Uterus (tissue), 2 donors: ENCODE measurements around the gene NDUFV2.

Source experiments
- POLR2A ChIP-seq, 2 donors: fragments of 450-650 bp; IDR thresholded peaks; one replicate each; pipeline ENCODE4 v1.6.1; 2016; ENCODE audit warnings: antibody characterized with exemption in 2 of 2, mild to moderate bottlenecking in 1 of 2, moderate library complexity in 1 of 2
- TF ChIP-seq, protein P1 (sequence below), 4 experiments: fragments of 200-600 bp in 2 of 4; fragments of 450-650 bp in 2 of 4; sonication (generic) in 2 of 4; IDR thresholded peaks; one replicate each; pipeline ENCODE4 v1.5.1; 2016 to 2019; ENCODE audit warnings: antibody characterized with exemption in 4 of 4, mild to moderate bottlenecking in 2 of 4, moderate library complexity in 1 of 4

- TF ChIP-seq, protein P1, sequence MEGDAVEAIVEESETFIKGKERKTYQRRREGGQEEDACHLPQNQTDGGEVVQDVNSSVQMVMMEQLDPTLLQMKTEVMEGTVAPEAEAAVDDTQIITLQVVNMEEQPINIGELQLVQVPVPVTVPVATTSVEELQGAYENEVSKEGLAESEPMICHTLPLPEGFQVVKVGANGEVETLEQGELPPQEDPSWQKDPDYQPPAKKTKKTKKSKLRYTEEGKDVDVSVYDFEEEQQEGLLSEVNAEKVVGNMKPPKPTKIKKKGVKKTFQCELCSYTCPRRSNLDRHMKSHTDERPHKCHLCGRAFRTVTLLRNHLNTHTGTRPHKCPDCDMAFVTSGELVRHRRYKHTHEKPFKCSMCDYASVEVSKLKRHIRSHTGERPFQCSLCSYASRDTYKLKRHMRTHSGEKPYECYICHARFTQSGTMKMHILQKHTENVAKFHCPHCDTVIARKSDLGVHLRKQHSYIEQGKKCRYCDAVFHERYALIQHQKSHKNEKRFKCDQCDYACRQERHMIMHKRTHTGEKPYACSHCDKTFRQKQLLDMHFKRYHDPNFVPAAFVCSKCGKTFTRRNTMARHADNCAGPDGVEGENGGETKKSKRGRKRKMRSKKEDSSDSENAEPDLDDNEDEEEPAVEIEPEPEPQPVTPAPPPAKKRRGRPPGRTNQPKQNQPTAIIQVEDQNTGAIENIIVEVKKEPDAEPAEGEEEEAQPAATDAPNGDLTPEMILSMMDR (IDR thresholded peaks at IDR 0.05): peak in 1 of 4 experiments; percentile 6
- TF ChIP-seq POLR2A (IDR thresholded peaks at IDR 0.05): no peak
Measured at GRCh38 chr18:9148203-9148552, 45.7 kb downstream of the NDUFV2 start.
